MCF 10A (cell line): ENCODE measurements around the gene C12orf43. TPM values are rescaled to one million over a fixed set of nuclear protein-coding genes. Genes with fewer than 3 reads are reported as not detected.

Experiments
- BruUV-seq: library from RNA; stranded (reverse); fragments of 400-500 nt; replicated peaks from 2 replicates; lab custom pipeline; 2021; lab: Mats Ljungman, UMichigan
- CTCF ChIA-PET: fragments of 300-600 bp; sonication (Branson Sonifier 250); formaldehyde crosslinking; extraction: SDS; loops from one replicate; lab custom pipeline; 2021; ENCODE audit warnings: antibody characterized with exemption, inconsistent platforms; lab: Yijun Ruan, JAX
- POLR2A ChIA-PET: fragments of 300-600, 350-650 bp; sonication (Branson Sonifier 250); formaldehyde crosslinking; extraction: SDS; loops from one replicate; lab custom pipeline; 2020; ENCODE audit warnings: antibody characterized with exemption, inconsistent platforms; lab: Yijun Ruan, JAX
- DNase-seq: peaks from one replicate; pipeline ENCODE4 v3.0.0-alpha.2; 2018; ENCODE audit not compliant: unreplicated experiment
- H3K27ac Mint-ChIP-seq: one replicate; pipeline ENCODE4 v1.8.0; 2022; ENCODE audit warnings: mild to moderate bottlenecking, low read depth, mixed read lengths; ENCODE audit not compliant: unreplicated experiment
- H3K27me3 Mint-ChIP-seq: one replicate; pipeline ENCODE4 v1.8.0; 2022; ENCODE audit warnings: mixed read lengths; ENCODE audit not compliant: insufficient read depth, unreplicated experiment
- H3K36me3 Mint-ChIP-seq: one replicate; pipeline ENCODE4 v1.8.0; 2022; ENCODE audit warnings: mild to moderate bottlenecking, moderate library complexity, mixed read lengths; ENCODE audit not compliant: insufficient read depth, unreplicated experiment
- H3K4me1 Mint-ChIP-seq: one replicate; pipeline ENCODE4 v1.8.0; 2022; ENCODE audit warnings: mixed read lengths; ENCODE audit not compliant: insufficient read depth, unreplicated experiment
- H3K4me3 Mint-ChIP-seq: one replicate; pipeline ENCODE4 v1.8.0; 2022; ENCODE audit warnings: mild to moderate bottlenecking, moderate library complexity, mixed read lengths; ENCODE audit not compliant: unreplicated experiment
- H3K9me3 Mint-ChIP-seq: one replicate; pipeline ENCODE4 v1.8.0; 2022; ENCODE audit warnings: mixed read lengths; ENCODE audit not compliant: unreplicated experiment
- intact Hi-C: fragments of 100-400 bp; cut with micrococcal nuclease; formaldehyde crosslinking; loops from 2 replicates; pipeline ENCODE4 v1.14.1; 2022
- total RNA-seq: library from RNA; stranded (reverse); gene quantifications from 2 replicates; pipeline ENCODE4 v1.2.3, GENCODE V29; 2022
- TF ChIP-seq, protein P1 (sequence below): fragments of 200-600 bp; IDR thresholded peaks from one replicate; pipeline ENCODE4 v1.8.0; 2022; ENCODE audit warnings: antibody characterized with exemption, mild to moderate bottlenecking; ENCODE audit not compliant: unreplicated experiment

Gene C12orf43
- total RNA-seq, 1 experiment from 2014 or later: 18.9 TPM

DNA sequence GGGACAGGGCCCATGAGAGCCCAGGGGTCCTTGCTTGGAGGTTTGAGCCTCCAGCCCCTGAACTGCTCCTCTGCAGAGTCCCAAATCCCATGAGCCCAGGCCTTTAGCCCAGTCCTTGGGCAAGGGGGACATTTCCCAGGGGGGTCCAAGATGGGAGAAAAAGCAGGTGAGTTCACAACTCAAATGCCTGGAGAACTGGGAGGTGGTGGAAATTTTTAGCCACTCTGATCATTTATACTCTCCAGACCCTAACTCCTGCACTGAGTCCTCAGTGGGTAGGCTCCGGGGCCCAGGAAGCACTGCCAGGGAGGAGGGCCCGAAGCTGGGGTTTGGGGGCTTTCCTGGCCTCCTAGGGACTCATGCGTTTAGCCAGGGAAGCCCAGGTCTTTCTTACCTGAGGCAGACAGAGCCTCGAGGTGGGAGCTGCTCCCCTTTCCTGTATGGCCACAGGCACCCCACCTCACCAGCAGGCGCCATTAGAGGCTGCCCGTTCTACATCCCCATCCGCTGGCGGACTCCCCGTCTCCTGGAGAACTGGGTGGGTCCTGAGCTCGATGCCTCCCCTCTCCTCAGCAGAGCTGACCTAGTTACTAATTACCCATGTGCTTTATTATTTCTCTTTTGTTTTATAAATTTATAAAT is 36.9 kb downstream of the C12orf43 start:
- no peaks in the 10 kb centered on the region for H3K9me3 Mint-ChIP-seq
- BruUV-seq: no TSS peak
- H3K27ac Mint-ChIP-seq: no peak overlapping the region
- no peak for DNase-seq
- H3K4me3 Mint-ChIP-seq: no peak overlapping the region
- H3K27me3 Mint-ChIP-seq: peaks cover 8% of the 10 kb centered on the region
- ChIA-PET CTCF (no interaction called here), POLR2A (no interaction called here)
- H3K4me1 Mint-ChIP-seq: peaks cover 2% of the 10 kb centered on the region
- H3K36me3 Mint-ChIP-seq: no peaks in the 10 kb centered on the region
- intact Hi-C loops: loop anchor here (10.0 kb wide), 1 partner anchor 545 kb away; the partner anchor contains the start of gene COX6A1
- TF ChIP-seq, protein P1, sequence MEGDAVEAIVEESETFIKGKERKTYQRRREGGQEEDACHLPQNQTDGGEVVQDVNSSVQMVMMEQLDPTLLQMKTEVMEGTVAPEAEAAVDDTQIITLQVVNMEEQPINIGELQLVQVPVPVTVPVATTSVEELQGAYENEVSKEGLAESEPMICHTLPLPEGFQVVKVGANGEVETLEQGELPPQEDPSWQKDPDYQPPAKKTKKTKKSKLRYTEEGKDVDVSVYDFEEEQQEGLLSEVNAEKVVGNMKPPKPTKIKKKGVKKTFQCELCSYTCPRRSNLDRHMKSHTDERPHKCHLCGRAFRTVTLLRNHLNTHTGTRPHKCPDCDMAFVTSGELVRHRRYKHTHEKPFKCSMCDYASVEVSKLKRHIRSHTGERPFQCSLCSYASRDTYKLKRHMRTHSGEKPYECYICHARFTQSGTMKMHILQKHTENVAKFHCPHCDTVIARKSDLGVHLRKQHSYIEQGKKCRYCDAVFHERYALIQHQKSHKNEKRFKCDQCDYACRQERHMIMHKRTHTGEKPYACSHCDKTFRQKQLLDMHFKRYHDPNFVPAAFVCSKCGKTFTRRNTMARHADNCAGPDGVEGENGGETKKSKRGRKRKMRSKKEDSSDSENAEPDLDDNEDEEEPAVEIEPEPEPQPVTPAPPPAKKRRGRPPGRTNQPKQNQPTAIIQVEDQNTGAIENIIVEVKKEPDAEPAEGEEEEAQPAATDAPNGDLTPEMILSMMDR: no peak

DNA sequence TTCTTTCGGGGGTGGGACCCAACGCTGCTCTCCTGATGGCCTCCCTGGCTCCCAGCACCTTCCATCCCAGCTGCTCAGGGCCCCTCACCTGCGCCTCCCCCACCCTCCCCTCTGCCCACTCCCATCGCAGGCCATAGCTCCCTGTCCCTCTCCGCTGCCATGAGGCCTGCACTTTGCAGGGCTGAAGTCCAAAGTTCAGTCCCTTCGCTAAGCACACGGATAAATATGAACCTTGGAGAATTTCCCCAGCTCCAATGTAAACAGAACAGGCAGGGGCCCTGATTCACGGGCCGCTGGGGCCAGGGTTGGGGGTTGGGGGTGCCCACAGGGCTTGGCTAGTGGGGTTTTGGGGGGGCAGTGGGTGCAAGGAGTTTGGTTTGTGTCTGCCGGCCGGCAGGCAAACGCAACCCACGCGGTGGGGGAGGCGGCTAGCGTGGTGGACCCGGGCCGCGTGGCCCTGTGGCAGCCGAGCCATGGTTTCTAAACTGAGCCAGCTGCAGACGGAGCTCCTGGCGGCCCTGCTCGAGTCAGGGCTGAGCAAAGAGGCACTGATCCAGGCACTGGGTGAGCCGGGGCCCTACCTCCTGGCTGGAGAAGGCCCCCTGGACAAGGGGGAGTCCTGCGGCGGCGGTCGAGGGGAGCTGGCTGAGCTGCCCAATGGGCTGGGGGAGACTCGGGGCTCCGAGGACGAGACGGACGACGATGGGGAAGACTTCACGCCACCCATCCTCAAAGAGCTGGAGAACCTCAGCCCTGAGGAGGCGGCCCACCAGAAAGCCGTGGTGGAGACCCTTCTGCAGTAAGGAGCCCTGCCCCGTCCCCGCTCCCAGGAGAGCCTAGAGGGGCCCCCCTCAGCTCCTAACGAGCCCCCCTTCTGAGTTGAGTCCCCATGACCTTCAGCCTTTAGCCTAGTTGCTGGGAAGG is 37.7 kb downstream of the C12orf43 start, which contains the start of gene HNF1A:
TSS of gene HNF1A (plus strand) at position 248 of the 924 bp plus-strand sequence. CDS start at position 474, 226 bp downstream.
- H3K36me3 Mint-ChIP-seq: no peaks in the 10 kb centered on the region
- intact Hi-C loops: loop anchor here (10.0 kb wide), 1 partner anchor 544 kb away; the partner anchor contains the start of gene COX6A1
- H3K27me3 Mint-ChIP-seq: peaks cover under 1% of the 10 kb centered on the region
- no peak within 1 kb of the TSS for H3K27ac Mint-ChIP-seq
- TF ChIP-seq, protein P1: no peak
- BruUV-seq: no TSS peak
- DNase-seq: no peak
- H3K4me3 Mint-ChIP-seq: no peak within 1 kb of the TSS
- H3K4me1 Mint-ChIP-seq: no peaks in the 10 kb centered on the region
- ChIA-PET POLR2A (no interaction called here), CTCF (interaction anchor here (0.6 to 1.1 kb wide), 3 partner anchors 16 to 652 kb away, joined by 3 to 5 read pairs (median 3); no protein-coding TSS in a partner anchor)
- H3K9me3 Mint-ChIP-seq: no peaks in the 10 kb centered on the region

DNA sequence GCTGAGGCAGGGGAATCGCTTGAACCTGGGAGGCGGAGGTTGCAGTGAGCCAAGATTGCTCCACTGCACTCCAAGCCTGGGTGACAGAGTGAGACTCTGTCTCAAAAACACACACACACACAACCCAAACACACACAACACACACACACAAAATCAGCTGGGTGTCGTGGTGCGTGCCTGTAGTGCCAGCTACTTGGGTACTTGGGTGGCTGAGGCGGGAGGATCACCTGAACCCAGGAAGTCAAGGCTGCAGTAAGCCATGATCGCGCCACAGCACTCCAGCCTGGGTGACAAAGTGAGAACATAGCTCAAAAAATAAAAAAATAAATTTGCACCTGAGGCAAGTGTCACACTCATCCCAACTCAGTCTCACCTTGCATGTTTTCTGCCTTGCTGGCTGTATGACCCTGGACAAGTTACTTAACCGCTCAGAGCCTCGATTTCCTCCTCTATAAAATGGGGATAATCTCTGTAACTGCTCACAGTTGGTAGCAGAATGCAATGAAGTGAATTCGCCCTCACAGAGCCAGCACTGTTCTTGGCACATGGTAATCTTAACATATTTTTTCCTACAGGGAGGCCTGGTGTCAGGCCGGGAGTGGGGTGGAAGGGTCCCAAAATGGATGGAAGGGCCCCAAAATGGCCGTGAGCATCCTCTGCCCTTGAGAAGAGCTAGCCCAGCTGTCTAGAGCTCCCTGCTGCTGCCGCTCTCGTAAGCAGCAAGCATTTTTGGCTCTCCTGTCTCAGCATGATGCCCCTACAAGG is 38.6 kb downstream of the C12orf43 start:
- H3K36me3 Mint-ChIP-seq: no peaks in the 10 kb centered on the region
- DNase-seq: no peak
- TF ChIP-seq, protein P1: no peak
- H3K27ac Mint-ChIP-seq: no peak overlapping the region
- H3K27me3 Mint-ChIP-seq: no peaks in the 10 kb centered on the region
- ChIA-PET POLR2A (no interaction called here), CTCF (interaction anchor here (0.6 to 1.1 kb wide), 4 partner anchors 12 to 394 kb away, joined by 3 to 4 read pairs (median 3); no protein-coding TSS in a partner anchor)
- H3K9me3 Mint-ChIP-seq: no peaks in the 10 kb centered on the region
- no TSS peak for BruUV-seq
- H3K4me1 Mint-ChIP-seq: no peaks in the 10 kb centered on the region
- H3K4me3 Mint-ChIP-seq: no peak overlapping the region
- intact Hi-C loops: loop anchor here (10.0 kb wide), 1 partner anchor 543 kb away; the partner anchor contains the start of gene COX6A1
